GM21786 (cell line): Measurements from ENCODE around the gene MMP11.

Source experiments
- ATAC-seq: cut with Tn5 transposase; IDR thresholded peaks from one replicate; pipeline ENCODE4 v1.9.1; 2021; ENCODE audit not compliant: unreplicated experiment

Gene MMP11

DNA sequence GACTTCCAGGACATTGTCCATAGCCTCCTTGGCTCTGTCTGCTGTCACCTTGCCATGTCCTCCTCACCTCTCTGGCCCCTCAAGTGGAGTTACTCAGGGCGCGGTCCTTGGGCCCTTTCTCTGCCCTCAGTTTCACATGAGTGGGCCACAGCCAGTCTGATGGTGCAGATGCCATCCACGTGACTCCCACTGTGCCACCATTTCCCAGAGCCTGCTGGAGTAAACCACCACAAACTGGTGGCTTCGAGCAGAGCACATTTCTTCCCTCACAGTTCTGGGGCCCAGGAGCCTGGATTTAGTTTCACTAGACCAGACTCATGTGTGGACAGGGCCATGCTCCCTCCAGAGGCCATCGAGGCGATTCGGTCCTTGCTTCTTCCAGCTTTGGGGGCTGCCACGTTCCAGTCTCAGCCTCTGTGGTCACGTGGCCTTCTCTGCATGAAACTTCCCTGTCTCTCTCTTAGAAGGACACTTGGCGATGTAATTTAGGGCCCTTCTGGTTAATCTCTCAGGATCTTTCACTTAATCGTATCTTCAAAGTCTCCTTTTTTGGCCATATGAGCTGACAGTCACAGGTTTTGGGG lies 28.7 kb downstream of the MMP11 start:
- ATAC-seq: no peak

DNA sequence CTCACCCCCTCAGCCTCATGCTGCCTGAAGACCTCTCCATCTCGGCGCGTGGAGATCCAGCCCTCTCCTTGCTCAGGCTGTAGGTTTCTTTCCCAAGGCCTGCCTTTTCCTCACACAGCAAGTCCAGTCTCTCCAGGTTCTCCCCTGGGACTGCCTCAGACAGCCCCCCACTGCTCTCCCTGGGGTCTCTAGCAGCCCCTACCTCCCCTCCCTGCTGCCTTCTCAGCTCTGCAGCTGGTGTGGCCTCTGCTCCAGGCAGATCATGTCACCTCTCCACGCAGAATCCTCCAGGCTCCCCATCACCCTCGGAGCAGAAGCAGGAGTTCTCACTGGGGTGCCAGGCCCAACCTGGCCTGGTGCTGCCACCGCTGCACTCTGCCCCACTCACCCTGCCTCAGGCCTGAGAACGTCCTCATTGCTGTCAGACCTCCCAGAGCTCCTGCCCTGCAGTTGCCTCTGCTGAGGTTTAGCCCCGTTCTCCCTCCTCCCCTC lies 29.3 kb downstream of the MMP11 start:
- no peak for ATAC-seq

DNA sequence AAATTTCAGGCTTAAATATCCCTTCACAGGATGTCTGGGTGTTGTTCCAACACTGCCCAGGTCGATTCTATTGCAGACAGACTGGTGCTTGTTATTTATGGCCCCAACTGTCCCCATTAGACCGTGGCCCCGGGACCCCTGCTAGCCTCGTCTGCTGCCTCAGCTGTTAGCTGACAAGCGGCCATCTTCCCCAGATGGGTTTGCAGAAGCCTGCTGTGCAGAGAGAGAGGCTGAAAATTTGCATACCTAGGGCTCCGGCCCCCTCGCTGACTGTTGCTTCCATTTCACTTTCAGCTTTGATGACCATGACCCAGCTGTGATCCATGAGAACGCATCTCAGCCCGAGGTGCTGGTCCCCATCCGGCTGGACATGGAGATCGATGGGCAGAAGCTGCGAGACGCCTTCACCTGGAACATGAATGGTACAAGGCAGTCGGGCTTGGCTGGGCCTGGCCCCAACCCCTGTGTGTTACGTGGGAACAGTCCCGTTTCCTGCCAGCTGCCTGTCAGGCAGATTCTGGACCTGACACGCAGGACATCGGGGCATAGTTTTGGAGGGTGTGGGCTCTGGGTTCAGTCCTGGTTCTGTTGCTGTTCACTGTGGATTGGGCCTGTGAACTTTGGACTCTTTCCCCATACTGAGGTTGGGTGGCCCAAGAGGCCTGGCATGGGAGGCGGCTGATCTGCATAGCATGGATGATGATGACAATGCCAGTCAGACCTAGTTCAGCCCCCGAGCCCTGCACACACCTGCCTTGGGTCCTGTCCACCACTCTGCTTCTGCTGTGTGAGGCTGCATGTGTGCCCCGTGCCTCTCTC lies 30.6 kb downstream of the MMP11 start:
- ATAC-seq: no peak

DNA sequence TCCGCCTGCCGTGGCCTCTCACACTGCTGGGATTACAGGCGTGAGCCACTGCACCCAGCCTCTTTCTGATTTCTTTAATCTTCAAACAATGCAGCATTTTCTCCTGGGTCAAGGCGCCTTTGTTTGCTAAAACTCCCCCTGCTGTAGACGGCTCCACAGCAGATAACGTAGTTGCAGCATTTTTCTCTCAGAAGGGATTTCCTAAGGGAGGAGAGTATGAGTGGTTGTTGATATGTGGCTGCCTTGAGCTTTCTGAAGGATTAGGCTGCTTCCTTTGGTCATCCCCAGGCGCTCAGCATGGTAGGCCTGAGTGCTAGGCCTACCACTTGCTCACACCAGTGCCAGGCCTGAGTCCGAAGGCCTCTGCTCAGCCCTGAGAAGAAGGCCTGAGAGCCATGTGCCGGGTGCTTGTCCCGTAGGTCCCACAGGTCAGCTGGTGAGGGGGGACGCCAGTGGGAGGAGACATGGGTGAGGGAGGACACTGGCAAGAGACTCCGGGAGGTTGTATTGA lies 32.2 kb downstream of the MMP11 start:
- no peak for ATAC-seq

DNA sequence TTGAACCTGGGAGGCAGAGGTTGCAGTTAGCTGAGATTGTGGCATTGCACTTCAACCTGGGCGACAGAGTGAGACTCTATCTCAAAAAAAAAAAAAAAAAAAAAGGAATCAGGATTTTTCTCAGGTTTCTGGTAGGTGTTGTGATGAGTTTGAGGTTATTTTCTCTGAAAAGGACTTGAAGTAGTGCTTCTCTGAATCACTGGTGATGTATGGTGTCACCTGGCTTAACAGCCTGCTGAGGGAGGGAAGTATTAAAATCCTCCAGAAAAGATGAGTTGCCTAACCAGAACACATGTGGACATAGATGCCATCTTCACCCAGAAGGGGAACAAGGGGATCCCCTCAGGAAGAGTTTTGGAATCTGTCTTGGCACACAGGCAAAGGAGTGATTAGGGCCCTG lies 34.2 kb downstream of the MMP11 start:
- no peak for ATAC-seq

DNA sequence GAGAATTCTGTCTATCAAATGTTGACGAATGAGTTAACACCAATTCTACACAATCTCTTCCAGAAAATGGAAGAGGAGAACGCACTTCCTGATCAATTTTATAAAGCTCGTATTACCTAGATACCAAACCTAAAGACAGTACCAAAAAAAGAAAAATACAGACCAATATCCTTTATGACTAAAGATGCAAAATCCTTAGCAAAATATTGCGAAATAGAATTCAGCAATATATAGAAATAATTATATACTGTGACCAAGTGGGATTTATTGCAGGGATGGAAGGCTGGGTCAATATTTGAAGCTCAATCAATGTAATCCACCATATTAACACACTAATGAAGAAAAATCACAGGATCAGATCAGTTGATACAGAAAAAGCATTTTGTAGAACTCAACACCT lies 39.7 kb downstream of the MMP11 start:
- no peak for ATAC-seq

DNA sequence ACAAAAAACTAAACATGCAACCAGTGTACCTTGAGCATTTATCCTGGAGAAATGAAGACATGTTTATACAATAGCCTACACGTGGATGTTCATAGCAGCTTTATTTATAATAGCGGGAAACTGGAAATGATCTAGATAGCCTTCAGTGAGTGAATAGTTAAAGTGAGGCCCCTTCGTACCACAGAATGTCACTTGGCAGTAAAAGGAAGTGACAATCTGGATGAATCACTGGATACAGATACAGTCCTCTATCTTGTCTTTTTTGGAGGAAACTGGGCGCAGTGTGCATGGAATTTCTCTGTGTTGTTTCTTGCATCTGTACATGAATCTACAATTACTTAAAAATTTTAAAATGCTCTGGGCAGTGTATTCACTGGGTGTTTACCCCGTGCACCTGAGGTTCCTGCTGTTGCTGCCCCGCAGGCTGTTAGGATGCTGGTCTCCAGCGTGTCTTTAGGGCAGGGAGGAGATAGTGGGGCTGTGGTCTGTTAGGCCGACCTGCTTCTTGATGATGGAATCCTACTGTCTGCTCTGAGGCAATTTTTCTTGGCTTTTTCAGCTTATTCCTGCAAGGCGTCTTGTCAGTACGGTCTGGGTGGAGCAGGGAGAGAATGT lies 43.0 kb downstream of the MMP11 start:
- ATAC-seq: no peak

DNA sequence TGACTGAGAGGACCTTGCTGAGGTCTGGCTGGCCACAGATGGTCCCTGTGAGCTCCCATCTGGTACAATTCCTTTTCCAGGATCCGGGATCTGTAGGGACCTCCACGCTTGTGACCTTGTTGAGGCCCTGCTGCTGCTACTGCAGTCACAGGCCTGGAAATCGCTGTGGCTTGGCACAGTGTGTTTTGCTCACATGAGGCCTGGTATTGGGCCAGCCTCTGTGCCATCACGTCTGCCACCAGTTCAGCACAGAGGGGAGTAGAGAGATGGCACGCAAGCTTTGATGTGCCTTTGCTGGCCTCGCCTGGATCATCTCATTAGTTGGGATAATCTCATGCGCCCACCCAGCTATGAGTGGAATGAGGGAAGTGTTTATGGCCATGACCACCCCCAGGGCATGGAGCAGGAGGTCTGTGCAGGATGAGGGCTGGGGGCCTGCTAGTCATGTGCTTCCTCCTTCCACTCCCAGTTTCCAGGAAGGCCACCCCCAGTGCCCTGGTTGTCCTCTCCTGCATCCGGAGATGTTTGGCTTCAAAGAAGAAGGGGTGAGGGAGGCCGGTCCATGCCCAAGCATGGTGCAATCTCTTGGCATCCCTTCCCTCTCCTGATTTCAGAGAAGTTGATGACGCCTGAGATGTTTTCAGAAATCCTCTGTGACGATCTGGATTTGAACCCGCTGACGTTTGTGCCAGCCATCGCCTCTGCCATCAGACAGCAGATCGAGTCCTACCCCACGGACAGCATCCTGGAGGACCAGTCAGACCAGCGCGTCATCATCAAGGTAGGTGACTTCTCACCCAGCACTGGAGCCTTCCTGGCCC lies 43.7 kb downstream of the MMP11 start:
- ATAC-seq: no peak

DNA sequence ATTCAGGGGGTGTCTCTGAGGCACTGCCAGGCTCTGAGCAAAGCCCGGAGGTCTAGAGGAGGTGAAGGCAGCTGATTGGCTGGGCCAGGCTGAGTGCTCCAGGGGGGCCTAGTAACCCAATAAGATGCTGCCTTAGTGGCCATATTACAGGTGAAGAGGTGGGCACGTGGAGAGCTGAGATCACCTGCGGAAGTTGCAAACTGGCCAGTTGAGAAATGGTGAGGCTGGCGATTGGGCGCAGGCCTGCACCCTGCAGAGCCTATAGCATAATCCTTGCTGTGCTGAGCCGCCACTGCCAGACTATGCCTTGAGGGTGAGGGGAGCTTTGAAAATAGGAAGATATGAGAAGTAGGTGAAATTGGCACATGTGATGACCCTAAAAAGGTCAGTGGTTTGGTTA lies 44.5 kb downstream of the MMP11 start:
- no peak for ATAC-seq

DNA sequence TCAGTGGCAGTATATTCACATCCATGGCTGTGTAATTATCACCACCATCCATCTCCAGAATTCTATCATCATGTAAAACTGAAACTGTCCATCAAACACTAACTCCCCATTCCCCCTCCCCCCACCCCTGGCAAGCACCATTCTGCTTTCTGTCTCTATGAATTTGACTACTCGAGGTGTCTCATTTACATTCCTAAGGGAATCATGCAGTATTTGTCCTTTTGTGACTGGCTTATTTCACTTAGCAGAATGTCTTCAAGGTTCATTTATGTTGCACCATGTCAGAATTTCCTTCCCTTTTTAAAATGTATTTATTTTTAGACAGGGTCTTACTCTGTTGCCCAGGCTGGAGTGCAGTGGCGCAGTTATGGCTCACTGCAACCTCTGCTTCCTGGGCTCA lies 45.9 kb downstream of the MMP11 start:
- ATAC-seq: no peak

DNA sequence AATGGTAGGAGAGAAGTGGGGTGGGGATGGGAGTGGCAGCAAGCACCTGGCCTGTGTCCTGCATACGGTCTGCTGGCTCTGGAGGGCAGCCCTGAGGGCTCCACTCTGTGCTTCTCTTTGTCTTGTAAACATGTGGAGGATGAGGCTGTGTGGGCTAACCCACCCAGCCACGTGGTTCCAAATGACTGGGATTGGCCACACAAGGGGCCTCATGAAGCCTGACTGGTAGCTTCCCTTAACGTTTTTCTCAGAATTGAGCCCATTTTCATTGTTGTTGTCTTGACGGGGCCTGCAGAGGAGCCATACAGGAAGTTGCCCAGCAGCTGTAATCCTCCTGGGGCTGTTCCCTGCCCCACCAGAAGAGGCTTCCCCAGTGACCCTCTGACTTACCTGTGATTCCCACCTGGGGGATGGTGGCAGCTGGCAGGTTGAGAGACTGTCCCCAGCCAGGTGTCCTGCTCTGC lies 48.1 kb downstream of the MMP11 start:
- no peak for ATAC-seq

DNA sequence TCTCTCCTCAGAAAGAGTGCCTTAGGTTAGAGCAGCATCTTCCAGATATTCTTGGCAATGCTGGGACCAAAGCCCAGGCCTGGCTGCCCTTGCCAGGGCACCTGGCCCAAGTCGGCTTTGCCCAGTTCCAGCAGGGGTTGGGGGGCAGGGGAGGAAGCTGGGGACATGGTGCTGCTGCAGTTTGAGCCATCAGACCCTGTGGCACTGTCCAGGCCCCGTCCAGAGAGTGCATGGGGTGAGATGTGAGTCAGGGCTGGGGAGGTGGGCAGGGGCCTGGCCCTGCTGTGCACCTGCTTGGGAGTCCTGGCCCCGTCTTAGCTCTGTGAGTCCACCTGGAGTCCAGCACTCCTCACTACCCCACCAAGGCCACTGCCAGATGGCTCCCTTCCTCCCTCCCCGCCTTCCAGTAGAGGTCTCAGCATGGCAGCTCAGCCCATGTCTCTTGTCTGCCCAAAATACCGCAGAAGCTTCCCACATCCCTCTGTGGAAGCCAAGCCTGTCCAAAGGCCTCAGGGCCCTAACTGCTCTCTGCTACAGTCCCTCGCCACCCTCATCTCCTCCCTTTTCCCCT lies 49.5 kb downstream of the MMP11 start:
- ATAC-seq: no peak

DNA sequence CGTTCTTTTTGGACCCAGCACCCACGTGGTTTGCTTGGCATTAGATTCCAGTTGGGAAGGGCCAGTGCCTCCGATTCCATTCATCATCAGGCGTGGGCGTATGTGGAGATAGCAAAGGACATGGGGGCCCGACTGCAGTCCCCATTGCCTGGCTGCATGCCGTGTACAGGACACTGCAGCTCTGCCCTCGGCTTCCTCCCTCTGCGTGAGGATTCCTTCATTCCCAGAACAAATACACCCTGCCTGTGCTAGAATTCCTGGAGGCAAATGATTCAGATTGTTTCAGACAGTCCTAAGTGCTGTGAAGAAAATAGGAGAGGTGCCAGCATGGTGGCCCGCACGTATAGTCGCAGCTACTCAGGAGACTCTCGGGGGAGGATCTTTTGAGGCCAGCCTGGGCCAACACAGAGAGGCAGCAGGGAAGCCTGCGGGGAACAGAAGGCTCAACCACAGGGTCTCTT lies 50.7 kb downstream of the MMP11 start:
- ATAC-seq: no peak

DNA sequence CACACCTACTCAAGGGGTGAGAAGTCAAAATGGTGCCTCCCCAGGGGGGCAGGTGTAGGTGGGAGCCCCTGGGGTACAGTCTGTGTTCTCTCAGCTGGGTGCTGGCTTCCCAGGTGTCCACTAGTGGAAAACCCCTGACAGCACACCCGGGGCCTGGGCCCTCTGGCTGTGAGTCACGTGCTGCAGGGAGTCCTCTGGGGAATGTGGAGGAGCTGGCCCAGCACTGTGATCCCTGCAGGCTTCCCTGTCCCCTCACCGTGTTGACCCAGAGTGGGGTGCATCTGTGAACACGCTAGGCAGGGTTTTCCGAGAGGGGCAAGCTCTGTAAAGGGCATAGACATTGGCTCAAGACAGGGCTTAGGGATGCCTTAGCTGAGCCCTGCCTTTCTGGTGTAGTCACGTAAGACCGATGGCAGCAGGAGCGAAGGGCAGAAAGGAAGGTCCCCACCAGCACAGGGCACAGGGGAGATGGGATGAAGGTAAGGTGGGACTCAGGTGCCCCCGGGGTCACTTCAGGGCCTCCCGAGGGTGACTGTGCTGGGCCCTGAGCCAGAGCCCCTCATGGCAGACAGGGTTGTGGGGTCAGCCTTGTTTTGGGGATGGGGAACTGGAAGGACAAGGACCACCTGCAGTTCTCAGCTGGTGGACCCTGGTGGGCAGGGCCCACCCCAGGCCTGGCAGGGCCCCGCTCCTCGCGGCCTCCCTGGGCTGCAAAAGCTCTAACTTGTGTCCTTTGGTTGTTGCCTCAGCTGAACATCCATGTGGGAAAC lies 52.0 kb downstream of the MMP11 start:
- ATAC-seq: no peak

DNA sequence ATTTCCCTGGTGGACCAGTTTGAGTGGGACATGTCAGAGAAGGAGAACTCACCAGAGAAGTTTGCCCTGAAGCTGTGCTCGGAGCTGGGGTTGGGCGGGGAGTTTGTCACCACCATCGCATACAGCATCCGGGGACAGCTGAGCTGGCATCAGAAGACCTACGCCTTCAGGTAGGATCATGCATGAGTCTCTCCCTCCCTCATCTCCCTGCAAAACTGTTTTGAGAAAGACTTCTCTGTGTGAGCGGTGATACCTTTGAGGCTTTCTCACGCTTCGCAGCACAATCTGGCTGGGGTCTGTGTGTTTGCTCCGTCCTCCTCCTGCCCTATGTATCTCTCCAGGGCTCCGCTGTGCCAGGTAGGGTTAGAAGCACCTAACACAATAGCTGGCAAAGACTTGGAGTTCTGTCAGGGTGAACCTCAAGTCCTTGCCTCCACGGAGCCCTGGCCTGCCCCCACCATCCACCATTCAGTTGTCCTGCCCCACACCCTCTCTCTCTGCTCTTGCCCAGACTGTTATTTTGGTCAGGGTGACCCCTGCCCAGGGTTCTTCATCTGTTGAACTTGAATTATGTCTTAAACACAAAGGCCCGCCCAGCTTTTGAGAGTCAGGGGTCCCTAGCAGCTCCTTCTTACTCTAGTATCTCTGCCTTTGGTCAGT lies 52.7 kb downstream of the MMP11 start:
- no peak for ATAC-seq

DNA sequence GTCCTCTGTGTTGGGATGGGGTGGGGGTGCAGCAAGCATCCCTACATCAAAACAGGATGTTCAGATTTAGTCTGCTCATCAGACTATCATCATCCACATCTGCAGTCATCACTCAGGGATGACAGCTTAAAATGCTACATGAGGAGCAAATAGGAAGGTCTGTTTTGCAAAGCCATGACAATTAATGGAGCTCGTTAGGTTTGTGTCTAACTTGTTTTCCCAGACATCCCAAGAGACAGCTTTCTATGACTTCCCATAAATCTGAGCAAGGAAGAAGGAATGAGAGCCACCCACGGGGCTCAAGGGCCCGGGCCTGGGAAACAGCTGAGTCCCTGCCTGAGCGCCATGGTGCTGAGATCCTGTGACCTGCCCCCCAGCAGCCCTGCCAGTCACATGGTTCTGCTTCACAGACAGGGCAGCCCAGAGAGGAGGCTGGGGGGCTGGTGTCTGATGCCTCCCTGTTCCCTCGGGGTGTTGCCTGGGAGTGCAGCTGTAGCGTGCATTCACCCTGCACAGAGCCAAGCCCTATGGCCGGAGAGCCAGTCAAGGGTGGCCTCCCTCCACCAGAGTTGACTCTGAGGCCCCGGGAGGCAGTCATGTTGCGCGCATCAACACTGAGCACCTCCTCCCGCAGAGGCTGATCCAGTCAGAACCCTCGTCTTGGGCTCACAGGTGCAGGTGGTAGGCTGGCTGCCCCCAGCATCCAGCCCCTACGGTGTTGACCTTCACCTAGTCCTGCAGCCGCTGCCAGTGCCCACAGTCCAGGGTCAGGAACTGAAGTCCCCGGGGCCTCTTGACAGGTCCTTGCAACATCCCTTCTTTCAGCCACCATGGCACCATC lies 54.1 kb downstream of the MMP11 start:
- ATAC-seq: no peak

DNA sequence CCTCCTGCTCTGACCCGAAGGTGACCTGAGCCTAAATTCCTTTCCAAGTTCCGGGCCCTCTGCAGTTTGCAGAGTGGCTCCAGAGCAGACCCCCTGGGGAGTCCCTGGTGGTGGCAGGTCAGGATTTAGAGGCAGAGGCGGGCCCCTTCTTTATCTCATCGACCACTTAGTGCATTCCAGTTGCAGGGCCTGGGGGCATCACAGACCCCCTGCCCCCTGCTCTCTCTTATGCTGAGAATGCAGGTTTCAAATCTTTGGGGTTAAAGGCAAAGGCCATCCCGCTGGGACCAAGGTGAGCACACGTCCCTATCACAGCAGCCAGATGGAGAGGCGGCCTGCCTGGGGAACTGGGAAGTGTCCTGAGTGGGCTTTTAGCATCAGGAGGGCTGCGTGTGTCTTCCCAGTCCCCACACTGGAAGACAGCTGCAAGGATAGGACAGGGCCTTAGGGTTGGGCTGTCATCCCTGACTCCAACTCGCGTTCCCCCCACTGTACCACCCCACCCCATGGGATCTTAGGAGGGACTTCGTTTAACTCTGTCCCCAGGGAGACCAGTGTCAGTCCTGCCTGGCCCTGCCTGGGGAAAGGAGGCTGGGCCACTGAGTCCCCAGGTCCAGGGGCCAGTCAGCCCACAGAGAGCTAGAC lies 54.8 kb downstream of the MMP11 start:
- no peak for ATAC-seq
